GM12878 (cell line): ENCODE measurements around the gene CPD. TPM values are rescaled to one million over a fixed set of nuclear protein-coding genes. Genes with fewer than 3 reads are reported as not detected.

ENCODE experiments used
- ATF3 ChIP-seq: IDR thresholded peaks from 2 replicates; pipeline ENCODE4 v1.6.1; 2011; ENCODE audit warnings: low read depth, mild to moderate bottlenecking, low read length, moderate library complexity, borderline replicate concordance; ENCODE audit errors: extremely low read depth
- CBX5 ChIP-seq: sonication (generic); IDR thresholded peaks from 2 replicates; pipeline ENCODE4 v1.6.1; 2016; ENCODE audit warnings: low read depth, moderate library complexity, mild to moderate bottlenecking, inconsistent platforms
- CEBPZ ChIP-seq: fragments of 150-350 bp; IDR thresholded peaks from 2 replicates; pipeline ENCODE4 v1.6.1; 2016; ENCODE audit warnings: low read depth, low read length
- E4F1 ChIP-seq: fragments of 450-650 bp; IDR thresholded peaks from 2 replicates; pipeline ENCODE4 v1.6.1; 2018; ENCODE audit warnings: borderline replicate concordance, mild to moderate bottlenecking; ENCODE audit not compliant: partially characterized antibody
- ESRRA ChIP-seq: IDR thresholded peaks from 2 replicates; pipeline ENCODE4 v1.6.1; 2012; ENCODE audit warnings: mild to moderate bottlenecking, low read length, improper control_type of control experiment
- KLF5 ChIP-seq: fragments of 450-650 bp; IDR thresholded peaks from 2 replicates; pipeline ENCODE4 v1.6.1; 2014; ENCODE audit warnings: mild to moderate bottlenecking; ENCODE audit not compliant: partially characterized antibody
- MTA2 ChIP-seq: fragments of 450-650 bp; IDR thresholded peaks from 2 replicates; pipeline ENCODE4 v1.6.1; 2016; ENCODE audit warnings: low read depth, mild to moderate bottlenecking, moderate library complexity
- MYC ChIP-seq: IDR thresholded peaks from 2 replicates; pipeline ENCODE4 v1.6.1; 2011; ENCODE audit warnings: mild to moderate bottlenecking, low read length, moderate library complexity, inconsistent platforms; ENCODE audit not compliant: insufficient read depth, insufficient replicate concordance, insufficient read length, severe bottlenecking
- SMAD5 ChIP-seq: IDR thresholded peaks from 2 replicates; pipeline ENCODE4 v1.6.1; 2016; ENCODE audit warnings: antibody characterized with exemption, low read depth
- ZBTB11 ChIP-seq: fragments of 450-650 bp; formaldehyde crosslinking; IDR thresholded peaks from 2 replicates; pipeline ENCODE4 v1.5.0; 2022; ENCODE audit warnings: mild to moderate bottlenecking, missing genetic modification characterization
- polyA plus RNA-seq, 11 experiments: library from polyadenylated mRNA; depleted of rRNA in 4 of 11; unstranded in 6 of 11; stranded (reverse) in 5 of 11; fragments of >200 nt; fragmentation: Nextera tagmentation in 4 of 11; fragmentation: Illumina TruSeq in 1 of 11; extraction: Ambion mirVana in 4 of 11; extraction: Trizol in 1 of 11; gene quantifications; 1 replicate in 1 of 11; 2 replicates in 10 of 11; pipeline versions ENCODE4 v1.2.1 to v1.2.3, GENCODE V29; 2011 to 2016; ENCODE audit warnings: inconsistent platforms in 2 of 11, missing spikeins in 2 of 11, low read depth in 1 of 11
- total RNA-seq, 4 experiments: library from RNA; depleted of rRNA in 3 of 4; stranded (reverse); fragments of >200 nt in 3 of 4; fragmentation: Illumina TruSeq in 1 of 4; extraction: Trizol in 1 of 4; gene quantifications; 2 replicates each; pipeline versions ENCODE4 v1.2.1 to v1.2.3, GENCODE V29; 2013 to 2021

The CPD gene
- total and polyA plus RNA-seq, 10 of the 15 experiments (the other 5 are each of a cell fraction or from before 2014, with no cell fraction given): 3.5 to 24.2 (median 15.7) TPM

GRCh38 chr17:30449480-30449879, 70.8 kb downstream of the CPD start (continued):
- TF ChIP-seq ZBTB11 (CRISPR knock-in tag) (no peak), CEBPZ (no peak), SMAD5 (no peak), E4F1 (no peak), MYC (no peak), ESRRA (no peak), ATF3 (no peak), KLF5 (no peak), MTA2 (no peak), CBX5 (no peak)
